Activated naive CD8-positive, alpha-beta T cell treated with anti-CD3 and anti-CD28 coated beads for 36 hours (primary cell): ENCODE data around the gene CEMIP2. TPM values are rescaled to one million over a fixed set of nuclear protein-coding genes. Genes with fewer than 3 reads are reported as not detected.

Experiments
- DNase-seq: peaks from one replicate; pipeline ENCODE4 v3.0.0; 2021
- H3K27ac Mint-ChIP-seq: one replicate; pipeline ENCODE4 v1.8.0; 2022; ENCODE audit warnings: mild to moderate bottlenecking, moderate library complexity, mixed read lengths
- H3K27me3 Mint-ChIP-seq: one replicate; pipeline ENCODE4 v1.8.0; 2022; ENCODE audit warnings: mild to moderate bottlenecking, mixed read lengths
- H3K36me3 Mint-ChIP-seq: one replicate; pipeline ENCODE4 v1.8.0; 2021; ENCODE audit warnings: mild to moderate bottlenecking, mixed read lengths
- H3K4me1 Mint-ChIP-seq: one replicate; pipeline ENCODE4 v1.8.0; 2021; ENCODE audit warnings: mixed read lengths
- H3K4me3 Mint-ChIP-seq: one replicate; pipeline ENCODE4 v1.8.0; 2022; ENCODE audit warnings: mild to moderate bottlenecking, moderate library complexity, mixed read lengths
- H3K9me3 Mint-ChIP-seq: one replicate; pipeline ENCODE4 v1.8.0; 2022; ENCODE audit warnings: mixed read lengths
- total RNA-seq, 2 experiments: library from RNA; stranded (reverse); gene quantifications; one replicate each; pipeline ENCODE4 v1.2.3, GENCODE V29; 2021

The CEMIP2 gene
- total RNA-seq, 2 experiments from 2014 or later = 69.0 to 71.2 TPM

DNA sequence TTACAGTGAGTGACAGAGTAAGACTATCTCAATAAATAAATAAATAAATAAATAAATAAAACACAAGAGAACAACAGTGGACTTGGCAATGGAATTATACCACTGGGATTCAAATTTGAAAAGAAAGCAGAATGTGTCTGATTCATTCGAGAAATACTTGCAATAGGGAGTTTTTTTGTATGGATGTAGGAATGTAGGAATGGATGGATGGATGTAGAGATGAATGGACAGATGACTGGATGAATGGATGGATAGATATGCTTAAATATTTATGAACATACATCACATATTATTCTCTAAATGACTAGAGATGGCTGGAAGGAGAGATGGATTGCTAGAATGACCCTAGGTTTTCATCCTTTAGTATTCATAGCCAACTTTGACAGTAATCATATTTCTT is 22.0 kb upstream of the CEMIP2 start:
- DNase-seq = no peak
- Mint-ChIP-seq H3K36me3 (peaks cover 11% of the 10 kb centered on the region), H3K27ac (no peak overlapping the region)

DNA sequence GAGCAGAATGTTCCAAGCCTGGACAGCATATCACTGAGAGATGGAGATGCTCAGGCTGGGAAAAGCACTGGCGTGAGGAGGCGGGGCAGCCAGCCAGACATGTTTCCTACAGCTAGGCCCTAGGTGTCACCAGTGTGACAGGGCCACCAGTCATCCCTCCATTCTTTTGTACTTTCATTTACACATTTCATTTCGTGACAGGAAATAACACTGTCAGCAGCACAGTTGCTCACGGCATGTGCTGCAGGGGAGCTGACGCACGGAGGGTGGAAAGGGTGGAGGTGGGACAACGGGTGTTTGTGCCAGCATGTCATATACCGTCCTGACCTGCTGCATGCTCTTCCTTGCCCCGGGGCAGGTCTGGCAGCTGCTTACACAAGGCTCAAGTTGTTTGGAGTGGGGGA is 14.8 kb upstream of the CEMIP2 start:
- H3K36me3 Mint-ChIP-seq = peaks cover 11% of the 10 kb centered on the region
- H3K4me1 Mint-ChIP-seq = peaks cover 55% of the 10 kb centered on the region
- no peaks in the 10 kb centered on the region for H3K27me3 Mint-ChIP-seq
- DNase-seq = peak; percentile 88
- H3K4me3 Mint-ChIP-seq = peak overlapping the region; percentile 72
- H3K9me3 Mint-ChIP-seq = peaks cover 7% of the 10 kb centered on the region
- H3K27ac Mint-ChIP-seq = peak overlapping the region; percentile 99

More for the DNA sequence above, 22.0 kb upstream of the CEMIP2 start:
- Mint-ChIP-seq H3K9me3 (peaks cover 7% of the 10 kb centered on the region), H3K4me3 (no peak overlapping the region), H3K4me1 (peaks cover 36% of the 10 kb centered on the region), H3K27me3 (no peaks in the 10 kb centered on the region)

DNA sequence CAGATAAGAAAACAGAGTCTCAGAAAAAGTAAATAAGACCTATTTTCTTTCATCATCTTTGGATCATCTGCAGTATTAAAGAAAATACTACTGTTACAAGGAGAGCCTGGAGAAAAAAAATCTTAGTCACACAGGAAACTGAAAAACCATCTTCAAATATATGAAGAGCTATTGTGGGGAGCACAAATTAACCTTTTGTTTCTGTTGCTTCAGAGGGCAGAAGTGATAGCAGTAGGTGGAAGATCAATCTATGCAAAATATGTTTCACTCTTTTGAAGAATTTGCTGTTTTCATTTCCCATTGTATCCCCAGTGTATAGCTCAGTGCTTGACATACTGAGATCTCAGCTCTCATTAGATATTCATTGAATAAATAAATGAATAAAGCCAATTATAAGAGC is 13.1 kb upstream of the CEMIP2 start:
- no peak for DNase-seq
- peak overlapping the region; percentile 99 for H3K27ac Mint-ChIP-seq
- H3K9me3 Mint-ChIP-seq = peaks cover 7% of the 10 kb centered on the region
- H3K4me3 Mint-ChIP-seq = peak overlapping the region; percentile 23
- no peaks in the 10 kb centered on the region for H3K27me3 Mint-ChIP-seq
- H3K4me1 Mint-ChIP-seq = peaks cover 55% of the 10 kb centered on the region
- H3K36me3 Mint-ChIP-seq = peaks cover 11% of the 10 kb centered on the region

DNA sequence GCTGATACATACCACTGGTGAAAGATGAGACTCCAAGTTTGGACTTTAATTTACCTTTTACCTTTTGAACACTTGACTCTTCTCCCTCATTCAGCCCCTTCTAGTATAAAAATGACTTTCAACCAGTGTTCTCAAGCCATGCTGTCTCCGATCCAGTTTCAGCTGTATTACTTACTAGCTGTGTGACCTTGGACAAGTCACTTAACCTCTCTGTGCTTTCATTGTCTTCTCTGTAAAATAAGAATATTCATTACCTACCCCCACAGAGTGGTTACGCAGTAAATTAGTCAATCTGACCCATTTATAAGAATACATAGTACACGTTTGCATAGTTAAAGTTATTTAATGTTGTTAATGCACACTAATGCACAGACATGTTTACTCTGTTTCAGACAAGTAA is 12.6 kb upstream of the CEMIP2 start:
- DNase-seq = no peak
- peaks cover 11% of the 10 kb centered on the region for H3K36me3 Mint-ChIP-seq
- H3K4me3 Mint-ChIP-seq = peak overlapping the region; percentile 23
- peaks cover 55% of the 10 kb centered on the region for H3K4me1 Mint-ChIP-seq
- no peaks in the 10 kb centered on the region for H3K27me3 Mint-ChIP-seq
- peaks cover 7% of the 10 kb centered on the region for H3K9me3 Mint-ChIP-seq
- H3K27ac Mint-ChIP-seq = peak overlapping the region; percentile 99

DNA sequence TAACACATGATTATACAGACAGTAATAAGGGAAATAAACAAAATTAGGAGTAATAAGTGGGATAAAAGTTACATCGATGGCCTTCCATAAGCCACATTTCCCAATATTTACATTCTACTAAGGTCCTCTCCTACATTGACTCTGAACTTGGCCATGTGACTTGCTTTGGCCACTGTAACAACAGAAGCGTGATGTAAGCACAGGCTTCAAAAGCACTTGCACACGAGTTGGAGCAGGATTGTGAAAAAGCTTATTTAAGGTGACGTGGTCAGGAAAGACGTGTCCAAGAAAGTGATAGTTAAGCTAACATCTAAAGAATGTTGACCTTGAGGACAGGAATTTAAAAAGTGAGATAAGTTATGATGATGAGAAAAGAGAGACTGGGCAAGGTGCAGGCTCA is 9.8 kb upstream of the CEMIP2 start:
- Mint-ChIP-seq H3K4me3 (no peak overlapping the region), H3K36me3 (no peaks in the 10 kb centered on the region), H3K27me3 (no peaks in the 10 kb centered on the region), H3K27ac (no peak overlapping the region), H3K9me3 (no peaks in the 10 kb centered on the region), H3K4me1 (peaks cover 49% of the 10 kb centered on the region)
- DNase-seq = no peak

DNA sequence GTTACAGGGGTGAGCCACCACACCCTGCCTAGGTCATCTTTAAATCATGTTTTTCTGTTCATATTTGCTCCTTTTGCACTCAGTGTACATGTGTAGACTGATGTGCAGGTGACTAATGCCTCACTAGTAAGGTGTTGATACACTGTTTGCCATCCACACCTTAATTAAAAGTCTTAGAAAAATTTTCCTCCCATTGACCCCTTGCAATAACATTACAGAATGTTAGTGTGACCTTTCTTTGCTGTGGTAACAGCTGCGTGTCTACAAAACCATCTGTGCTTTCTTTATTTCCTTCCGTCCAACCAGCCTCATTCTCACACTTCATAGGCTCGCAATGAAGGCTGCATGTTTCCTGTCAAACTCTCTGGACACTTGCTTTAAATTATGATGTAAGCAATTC is 6.6 kb upstream of the CEMIP2 start:
- Mint-ChIP-seq H3K4me1 (peaks cover 26% of the 10 kb centered on the region), H3K27ac (peak overlapping the region; percentile 7), H3K27me3 (no peaks in the 10 kb centered on the region), H3K9me3 (no peaks in the 10 kb centered on the region), H3K36me3 (no peaks in the 10 kb centered on the region), H3K4me3 (no peak overlapping the region)
- no peak for DNase-seq

DNA sequence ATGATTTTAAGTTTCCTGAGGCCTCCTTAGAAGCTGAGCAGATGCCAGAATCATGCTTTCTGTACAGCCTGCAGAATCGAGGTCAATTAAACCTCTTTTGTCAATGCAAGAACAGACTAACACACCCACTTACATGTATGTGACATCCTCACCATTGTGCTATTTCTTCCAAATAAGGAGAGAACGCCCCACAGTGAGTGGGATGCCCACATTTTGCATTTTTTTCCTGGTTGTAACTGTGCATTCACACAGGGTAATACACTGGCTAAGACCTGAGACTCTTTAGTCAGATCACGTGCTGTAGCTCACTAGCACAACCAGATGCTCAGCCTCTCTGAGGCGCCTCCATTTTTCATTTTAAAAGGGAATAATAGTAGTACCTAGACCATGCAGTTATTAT is 4.4 kb upstream of the CEMIP2 start:
- Mint-ChIP-seq H3K4me1 (peaks cover 23% of the 10 kb centered on the region), H3K27me3 (no peaks in the 10 kb centered on the region), H3K27ac (no peak overlapping the region), H3K36me3 (peaks cover 3% of the 10 kb centered on the region), H3K4me3 (no peak overlapping the region), H3K9me3 (no peaks in the 10 kb centered on the region)
- no peak for DNase-seq

DNA sequence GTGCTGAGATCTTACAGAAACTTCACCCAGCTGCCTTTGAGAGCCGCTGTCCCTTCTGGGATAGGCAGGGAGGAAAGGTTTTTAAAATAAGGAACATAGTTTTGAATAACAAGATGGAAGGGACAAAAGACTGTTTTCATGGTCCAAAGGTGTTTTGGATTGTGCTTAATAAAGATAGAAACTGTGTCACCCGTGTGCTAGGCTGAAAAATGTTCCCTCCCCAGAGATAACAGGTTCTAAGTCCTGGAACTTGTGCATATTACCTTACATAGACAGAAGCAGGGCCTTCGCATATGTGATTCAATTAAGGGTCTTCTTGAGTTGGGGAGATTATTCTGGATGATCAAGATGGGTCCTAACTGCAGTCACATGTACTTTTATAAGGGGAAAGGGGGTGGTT is 1.9 kb upstream of the CEMIP2 start:
- H3K27ac Mint-ChIP-seq = peak overlapping the region; percentile 88
- H3K27me3 Mint-ChIP-seq = no peaks in the 10 kb centered on the region

DNA sequence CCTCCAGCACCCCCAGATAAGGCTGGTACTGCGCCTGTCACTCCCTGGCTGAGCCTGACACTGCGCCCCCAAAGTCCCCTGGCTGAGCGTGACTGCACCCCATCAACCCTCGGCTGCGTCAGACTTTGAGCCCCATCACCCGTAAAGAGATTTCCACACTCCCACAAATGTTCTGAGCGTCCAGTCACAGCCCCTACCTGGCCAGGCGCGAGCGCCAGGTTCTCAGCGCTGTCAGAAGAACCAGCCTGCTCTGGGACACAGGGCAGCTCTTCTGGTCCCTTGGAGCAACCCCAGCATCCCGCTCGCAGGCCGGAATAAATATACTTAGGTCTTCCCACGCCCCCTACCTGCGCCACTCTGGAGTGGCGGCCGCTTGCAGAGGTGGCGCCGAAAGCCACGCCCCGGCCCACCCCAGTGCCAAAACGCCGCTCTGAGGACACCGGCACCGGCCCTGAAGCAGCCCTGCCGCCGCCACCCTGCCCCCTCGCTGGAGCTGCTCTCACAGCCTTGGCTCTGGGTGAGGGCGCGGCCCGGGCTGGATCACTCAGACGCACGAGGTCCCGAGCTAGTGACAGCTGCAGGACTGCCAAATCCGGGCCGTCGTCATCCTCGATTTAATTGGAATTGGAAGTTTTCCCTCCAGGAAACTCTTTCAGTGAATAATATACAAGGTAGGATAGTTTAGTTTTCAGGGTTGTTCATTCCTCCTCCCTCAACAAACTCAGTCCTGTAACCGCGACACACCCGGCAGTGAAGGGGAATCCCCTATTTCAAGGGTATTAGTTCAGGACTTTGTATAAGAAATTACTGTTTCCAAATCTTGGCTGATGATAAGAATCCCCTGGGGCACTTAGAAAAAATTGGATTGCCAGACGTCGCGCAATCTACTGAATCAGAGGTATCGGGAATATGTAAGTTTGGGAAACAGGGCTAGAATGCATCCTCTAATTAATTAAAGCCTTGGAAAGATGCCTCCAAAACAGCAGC is 1.2 kb upstream of the CEMIP2 start:
- DNase-seq = peak; percentile 84
- peaks cover 23% of the 10 kb centered on the region for H3K36me3 Mint-ChIP-seq
- H3K4me1 Mint-ChIP-seq = peaks cover 33% of the 10 kb centered on the region
- H3K4me3 Mint-ChIP-seq = peak overlapping the region; percentile 87
- no peaks in the 10 kb centered on the region for H3K9me3 Mint-ChIP-seq
- H3K27ac Mint-ChIP-seq = peak overlapping the region; percentile 88
- H3K27me3 Mint-ChIP-seq = no peaks in the 10 kb centered on the region

More for the DNA sequence above, 1.9 kb upstream of the CEMIP2 start:
- Mint-ChIP-seq H3K36me3 (peaks cover 23% of the 10 kb centered on the region), H3K9me3 (no peaks in the 10 kb centered on the region), H3K4me1 (peaks cover 31% of the 10 kb centered on the region), H3K4me3 (peak overlapping the region; percentile 87)
- no peak for DNase-seq

DNA sequence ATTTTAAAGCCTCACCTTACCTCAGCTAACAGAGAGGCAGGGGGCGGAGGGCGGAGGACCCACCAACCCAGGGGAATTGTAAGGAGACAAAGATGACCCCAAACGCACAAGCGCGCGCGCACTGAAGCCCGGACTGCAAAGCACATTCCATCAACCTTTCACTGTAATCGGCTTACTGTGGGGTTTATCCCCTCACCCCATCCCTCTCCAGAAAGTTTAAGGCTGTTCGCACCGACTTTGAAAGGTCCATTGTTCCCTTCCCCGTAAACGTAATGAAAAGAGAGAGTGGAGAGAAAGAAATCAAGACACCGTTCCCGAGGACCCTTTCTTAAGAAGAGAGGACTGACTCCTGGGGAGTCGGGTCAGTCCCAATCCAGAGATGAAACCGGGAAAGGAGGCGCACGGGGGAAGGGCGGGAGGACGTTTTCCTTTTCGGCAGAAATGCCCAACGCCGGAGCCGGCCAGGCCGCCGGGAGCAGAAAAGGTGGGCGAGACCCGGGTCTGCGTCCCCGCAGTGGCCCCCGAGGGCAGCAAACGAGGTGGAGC is 464 bp downstream of the CEMIP2 start:
- Mint-ChIP-seq H3K4me3 (peak overlapping the region; percentile 98), H3K27ac (peak overlapping the region; percentile 99), H3K36me3 (peaks cover 27% of the 10 kb centered on the region), H3K27me3 (no peaks in the 10 kb centered on the region), H3K4me1 (peaks cover 42% of the 10 kb centered on the region), H3K9me3 (no peaks in the 10 kb centered on the region)
- no peak for DNase-seq

DNA sequence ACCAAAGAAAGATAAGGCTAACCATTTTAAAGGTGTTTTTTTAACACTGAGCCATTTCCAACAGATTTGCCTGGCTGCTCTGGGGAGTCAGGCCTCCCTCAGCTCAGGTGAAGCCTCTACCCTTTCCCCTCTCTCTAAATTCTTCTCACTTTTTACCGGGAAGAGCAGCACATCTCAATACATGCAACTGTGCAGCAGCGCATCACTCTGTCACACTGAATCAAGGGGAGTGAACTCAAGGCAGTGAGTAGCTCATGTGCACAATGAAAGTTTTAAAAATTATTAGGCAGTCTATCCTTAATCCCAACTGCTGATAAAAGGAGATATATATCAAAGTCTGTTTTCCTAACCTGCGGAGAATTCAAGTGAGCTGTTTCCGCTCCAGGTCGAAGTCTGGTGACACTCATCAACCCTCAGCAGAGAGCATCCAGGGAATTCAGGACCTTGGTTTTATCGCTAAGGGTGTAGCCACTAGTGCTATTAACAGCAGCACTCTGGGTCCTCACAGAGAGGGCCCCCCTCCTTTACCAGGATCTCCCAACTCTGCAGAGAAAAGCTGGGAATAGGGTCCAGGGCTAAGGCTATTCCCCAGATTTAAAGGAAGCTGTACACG is 1.0 kb downstream of the CEMIP2 start:
- Mint-ChIP-seq H3K27ac (peak overlapping the region; percentile 99), H3K9me3 (no peaks in the 10 kb centered on the region), H3K36me3 (peaks cover 31% of the 10 kb centered on the region), H3K27me3 (no peaks in the 10 kb centered on the region), H3K4me3 (peak overlapping the region; percentile 98), H3K4me1 (peaks cover 47% of the 10 kb centered on the region)
- DNase-seq = no peak

DNA sequence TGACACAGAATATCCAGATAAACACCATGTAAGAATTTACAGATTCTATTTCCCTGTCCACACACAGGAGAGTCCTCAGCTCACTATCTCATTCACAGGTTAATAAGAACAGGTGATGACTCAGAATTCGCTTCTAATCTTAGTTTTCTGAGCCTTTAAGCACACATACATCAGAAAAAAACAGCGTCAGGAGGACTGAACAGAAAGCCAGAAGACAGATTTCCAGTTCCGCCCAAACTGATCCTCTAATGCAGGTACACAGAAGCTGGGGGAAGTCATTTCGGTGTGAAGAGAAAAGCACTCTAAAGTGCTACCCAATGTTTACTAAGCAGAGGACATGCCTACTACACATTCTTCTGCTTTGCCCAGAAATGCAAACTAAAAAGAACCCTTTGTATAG is 1.6 kb downstream of the CEMIP2 start:
- Mint-ChIP-seq H3K27ac (peak overlapping the region; percentile 99), H3K4me1 (peaks cover 52% of the 10 kb centered on the region), H3K27me3 (no peaks in the 10 kb centered on the region), H3K4me3 (peak overlapping the region; percentile 98), H3K9me3 (no peaks in the 10 kb centered on the region), H3K36me3 (peaks cover 34% of the 10 kb centered on the region)
- no peak for DNase-seq

DNA sequence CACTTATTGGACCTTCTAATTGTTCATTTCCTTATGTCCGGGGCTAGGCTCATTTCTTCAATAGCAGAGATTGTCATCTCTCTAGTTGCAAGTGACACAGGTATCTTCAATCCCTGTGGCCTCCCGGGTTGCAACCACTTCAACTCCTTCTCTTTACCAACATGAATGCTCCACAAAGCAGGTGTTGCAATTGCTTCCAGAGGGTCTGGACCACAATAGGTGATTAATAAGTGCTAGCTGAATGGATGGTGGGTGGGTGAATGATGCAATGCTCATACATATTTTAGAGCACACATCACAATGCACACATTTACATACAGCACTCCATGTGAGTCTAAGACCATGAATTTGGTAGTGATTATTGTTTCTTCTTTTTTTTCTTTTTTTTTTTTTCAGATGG is 2.6 kb downstream of the CEMIP2 start:
- peak overlapping the region; percentile 98 for H3K4me3 Mint-ChIP-seq
- H3K36me3 Mint-ChIP-seq = peaks cover 39% of the 10 kb centered on the region
- peak overlapping the region; percentile 99 for H3K27ac Mint-ChIP-seq
- H3K27me3 Mint-ChIP-seq = no peaks in the 10 kb centered on the region
- no peak for DNase-seq
- no peaks in the 10 kb centered on the region for H3K9me3 Mint-ChIP-seq
- peaks cover 60% of the 10 kb centered on the region for H3K4me1 Mint-ChIP-seq

DNA sequence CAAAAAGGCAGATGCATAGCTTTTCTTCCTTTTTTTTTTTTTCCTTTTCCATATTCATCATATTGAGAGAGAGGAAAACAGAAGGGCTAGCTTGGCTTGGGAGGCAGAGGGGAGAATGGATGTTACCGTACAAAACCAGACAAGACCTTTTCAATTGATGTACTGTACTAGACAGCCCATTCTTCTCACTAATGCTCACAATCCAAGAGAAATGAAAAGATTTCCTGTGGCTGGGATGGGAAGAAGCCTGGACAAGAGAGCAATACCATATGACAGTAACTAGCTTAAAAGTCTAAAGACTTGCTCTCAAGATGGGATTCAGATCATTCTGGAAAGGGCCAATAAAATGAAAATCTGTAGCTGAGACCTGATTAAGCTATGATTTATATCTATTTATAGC is 3.4 kb downstream of the CEMIP2 start:
- H3K27ac Mint-ChIP-seq = peak overlapping the region; percentile 99
- H3K4me1 Mint-ChIP-seq = peaks cover 57% of the 10 kb centered on the region
- H3K4me3 Mint-ChIP-seq = peak overlapping the region; percentile 98
- no peak for DNase-seq
- peaks cover 41% of the 10 kb centered on the region for H3K36me3 Mint-ChIP-seq
- no peaks in the 10 kb centered on the region for H3K27me3 Mint-ChIP-seq
- H3K9me3 Mint-ChIP-seq = no peaks in the 10 kb centered on the region

DNA sequence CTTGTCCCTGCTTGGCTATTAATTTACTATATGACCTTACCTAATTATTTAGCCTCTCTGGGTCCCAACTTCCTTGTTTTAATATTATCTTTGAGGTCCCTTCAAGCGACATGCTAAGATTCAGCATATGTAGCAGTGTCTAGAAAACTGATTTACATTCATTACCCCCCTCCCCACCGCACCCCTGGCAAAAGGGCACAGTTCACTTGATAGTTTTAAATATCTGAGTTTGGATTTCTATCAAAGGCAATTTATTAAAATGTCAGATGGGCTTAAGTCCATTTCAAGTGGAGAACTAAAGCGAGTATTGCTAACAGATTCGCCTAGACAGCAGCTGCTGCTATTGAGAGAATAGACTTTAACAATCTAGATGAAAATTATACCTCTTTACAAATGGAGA is 3.9 kb downstream of the CEMIP2 start:
- H3K36me3 Mint-ChIP-seq = peaks cover 43% of the 10 kb centered on the region
- no peaks in the 10 kb centered on the region for H3K9me3 Mint-ChIP-seq
- peaks cover 56% of the 10 kb centered on the region for H3K4me1 Mint-ChIP-seq
- H3K27ac Mint-ChIP-seq = peak overlapping the region; percentile 99
- DNase-seq = no peak
- H3K4me3 Mint-ChIP-seq = peak overlapping the region; percentile 98
- no peaks in the 10 kb centered on the region for H3K27me3 Mint-ChIP-seq
